ENCODE measurements around the gene GJC1.

- TF ChIP-seq CTCF (IDR thresholded peaks at IDR 0.05) (no peak), POLR2A (IDR thresholded peaks at IDR 0.05) (no peak)
These were observed 51.4 kb downstream of the GJC1 start for GRCh38 chr17:44778656-44779210.
